HepG2 (cell line): ENCODE results near the gene SLC25A33.

Experiments used
- ATAD3A ChIP-seq: sonication (generic); formaldehyde crosslinking; IDR thresholded peaks from 2 replicates; pipeline ENCODE4 v1.4.0; 2020; ENCODE audit warnings: missing genetic modification reagents
- ATF2 ChIP-seq: sonication (generic); formaldehyde crosslinking; IDR thresholded peaks from 2 replicates; pipeline ENCODE4 v1.4.0; 2020; ENCODE audit warnings: missing genetic modification reagents
- CEBPG ChIP-seq: IDR thresholded peaks from 2 replicates; pipeline ENCODE4 v1.6.1; 2016
- CHD2 ChIP-seq: IDR thresholded peaks from 2 replicates; pipeline ENCODE4 v1.6.1; 2011; ENCODE audit warnings: low read depth, low read length, improper control_type of control experiment
- CTCF ChIP-seq: sonication (generic); formaldehyde crosslinking; IDR thresholded peaks from 2 replicates; pipeline ENCODE4 v1.5.0; 2020; ENCODE audit warnings: mild to moderate bottlenecking, missing genetic modification reagents, moderate library complexity
- FOXA1 ChIP-seq, 2 experiments: fragments of 450-650 bp in 1 of 2; sonication (generic) in 1 of 2; formaldehyde crosslinking in 1 of 2; IDR thresholded peaks; 2 replicates each; pipeline versions ENCODE4 v1.4.0 to v1.6.1; 2016 to 2020; ENCODE audit warnings: missing genetic modification reagents in 1 of 2
- HNRNPLL ChIP-seq: fragments of 200-400 bp; formaldehyde crosslinking; IDR thresholded peaks from 2 replicates; pipeline ENCODE4 v1.6.1; 2017; ENCODE audit warnings: mild to moderate bottlenecking, low read depth, low read length; ENCODE audit not compliant: poor library complexity, severe bottlenecking
- MAZ ChIP-seq, 2 experiments: sonication (generic) in 1 of 2; formaldehyde crosslinking in 1 of 2; IDR thresholded peaks; 2 replicates each; pipeline versions ENCODE4 v1.5.0 to v1.6.1; 2012 to 2020; ENCODE audit warnings: low read depth in 2 of 2, mild to moderate bottlenecking in 2 of 2, borderline replicate concordance in 1 of 2, improper control_type of control experiment in 1 of 2, low read length in 1 of 2, missing genetic modification reagents in 1 of 2, moderate library complexity in 1 of 2
- NFYB ChIP-seq: sonication (generic); formaldehyde crosslinking; IDR thresholded peaks from 2 replicates; pipeline ENCODE4 v1.4.0; 2020; ENCODE audit warnings: missing genetic modification reagents
- POLR2A ChIP-seq, 2 experiments: IDR thresholded peaks; 2 replicates each; pipeline ENCODE4 v1.6.1; 2011; ENCODE audit warnings: low read depth in 2 of 2, low read length in 2 of 2, mild to moderate bottlenecking in 1 of 2, moderate library complexity in 1 of 2; ENCODE audit not compliant: insufficient read depth in 1 of 2
- ZMAT5 ChIP-seq: sonication (generic); formaldehyde crosslinking; IDR thresholded peaks from 2 replicates; pipeline ENCODE4 v1.5.0; 2020; ENCODE audit warnings: mild to moderate bottlenecking, low read depth, missing genetic modification reagents, borderline replicate concordance

- TF ChIP-seq CHD2 (no peak), CTCF (CRISPR knock-in tag) (no peak), MAZ (IDR thresholded peaks at IDR 0.05; ENCODE audit: borderline replicate concordance, low read depth, low read length) (no peak), MAZ (CRISPR knock-in tag; IDR thresholded peaks at IDR 0.05; ENCODE audit: low read depth) (no peak), ATF2 (CRISPR knock-in tag) (no peak), POLR2A (IDR thresholded peaks at IDR 0.05; ENCODE audit: insufficient read depth in 1 of 2, low read depth in 2 of 2, low read length in 2 of 2) (no peak), ZMAT5 (no peak), NFYB (no peak), HNRNPLL (no peak), FOXA1 (IDR thresholded peaks at IDR 0.05) (no peak), FOXA1 (CRISPR knock-in tag; IDR thresholded peaks at IDR 0.05) (no peak), ATAD3A (CRISPR knock-in tag) (no peak), CEBPG (no peak)
Measured at GRCh38 chr1:9542430-9542829, 3.2 kb downstream of the SLC25A33 start.
